ENCODE data around the gene ATXN10. TPM values are rescaled to one million over a fixed set of nuclear protein-coding genes. Genes with fewer than 3 reads are reported as not detected.

The ATXN10 gene
- total and polyA plus RNA-seq, 2 donors (not counting 1 experiment from before 2014, with no cell fraction given): 52.3 to 95.5 TPM

GRCh38 chr22:45744442-45744841, 72.8 kb downstream of the ATXN10 start:
- no peaks in the 10 kb centered on the region for H3K27me3 ChIP-seq (replicated peaks in 1 of 4; ENCODE audit: control extremely low read depth in 1 of 4, control insufficient read depth in 3 of 4, insufficient read depth in 4 of 4, low read length in 3 of 4)
- H3K36me3 ChIP-seq (replicated peaks in 1 of 2; ENCODE audit: control extremely low read depth in 1 of 2, control insufficient read depth in 1 of 2, extremely low read depth in 1 of 2, insufficient read depth in 2 of 2, low read length in 1 of 2): peaks cover 17 to 46% of the 10 kb centered on the region in 2 experiments
- CTCF ChIA-PET: no interaction called here
- no peak overlapping the region for H3K27ac ChIP-seq (ENCODE audit: low read length in 2 of 2)
- H4K20me1 ChIP-seq (ENCODE audit: control insufficient read depth, insufficient read depth, low read length, poor library complexity, severe bottlenecking): no peaks in the 10 kb centered on the region
- H3K4me1 ChIP-seq (ENCODE audit: control insufficient read depth in 2 of 2, insufficient read depth in 2 of 2, low read length in 2 of 2): no peaks in the 10 kb centered on the region
- Mint-ChIP-seq H3K4me3 (no peak overlapping the region), H3K27ac (no peak overlapping the region), H3K9me3 (ENCODE audit: insufficient read depth) (no peaks in the 10 kb centered on the region), H3K27me3 (no peaks in the 10 kb centered on the region), H3K4me1 (no peaks in the 10 kb centered on the region)
- POLR2A ChIA-PET: no interaction called here
- intact Hi-C loops (cut with micrococcal nuclease): no loop called here
- peaks cover 0 to 2% (median 0%) of the 10 kb centered on the region in 3 donors for H3K9me3 ChIP-seq (ENCODE audit: control extremely low read depth in 1 of 3, control insufficient read depth in 2 of 3, insufficient read depth in 1 of 3, low read length in 2 of 3)
- no peak for TF ChIP-seq EZH2 (IDR thresholded peaks at IDR 0.05; ENCODE audit: borderline replicate concordance, insufficient read depth, low read depth, low read length, poor library complexity, severe bottlenecking)
- TF ChIP-seq, protein P1, sequence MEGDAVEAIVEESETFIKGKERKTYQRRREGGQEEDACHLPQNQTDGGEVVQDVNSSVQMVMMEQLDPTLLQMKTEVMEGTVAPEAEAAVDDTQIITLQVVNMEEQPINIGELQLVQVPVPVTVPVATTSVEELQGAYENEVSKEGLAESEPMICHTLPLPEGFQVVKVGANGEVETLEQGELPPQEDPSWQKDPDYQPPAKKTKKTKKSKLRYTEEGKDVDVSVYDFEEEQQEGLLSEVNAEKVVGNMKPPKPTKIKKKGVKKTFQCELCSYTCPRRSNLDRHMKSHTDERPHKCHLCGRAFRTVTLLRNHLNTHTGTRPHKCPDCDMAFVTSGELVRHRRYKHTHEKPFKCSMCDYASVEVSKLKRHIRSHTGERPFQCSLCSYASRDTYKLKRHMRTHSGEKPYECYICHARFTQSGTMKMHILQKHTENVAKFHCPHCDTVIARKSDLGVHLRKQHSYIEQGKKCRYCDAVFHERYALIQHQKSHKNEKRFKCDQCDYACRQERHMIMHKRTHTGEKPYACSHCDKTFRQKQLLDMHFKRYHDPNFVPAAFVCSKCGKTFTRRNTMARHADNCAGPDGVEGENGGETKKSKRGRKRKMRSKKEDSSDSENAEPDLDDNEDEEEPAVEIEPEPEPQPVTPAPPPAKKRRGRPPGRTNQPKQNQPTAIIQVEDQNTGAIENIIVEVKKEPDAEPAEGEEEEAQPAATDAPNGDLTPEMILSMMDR (IDR thresholded peaks at IDR 0.05): no peak
- ATAC-seq (ENCODE audit: low read depth) (no peak), DNase-seq (no peak)
- H3K4me3 ChIP-seq (ENCODE audit: control extremely low read depth in 1 of 5, extremely low read depth in 1 of 5, insufficient read depth in 1 of 5, low read depth in 2 of 5, low read length in 4 of 5): no peak overlapping the region
- no peak overlapping the region for H2AFZ ChIP-seq (ENCODE audit: insufficient read depth, low read depth, low read length, poor library complexity, severe bottlenecking)
- H3K9ac ChIP-seq (ENCODE audit: low read length): no peak overlapping the region
- WGBS (ENCODE audit: insufficient coverage): 94% methylated on average over 3 of the region's 5 CpGs
- H3K79me2 ChIP-seq (ENCODE audit: control insufficient read depth, insufficient read depth, low read length): peaks cover 20% of the 10 kb centered on the region
- H3K4me2 ChIP-seq (replicated peaks; ENCODE audit: low read depth, low read length, poor library complexity, severe bottlenecking): no peak overlapping the region

DNA sequence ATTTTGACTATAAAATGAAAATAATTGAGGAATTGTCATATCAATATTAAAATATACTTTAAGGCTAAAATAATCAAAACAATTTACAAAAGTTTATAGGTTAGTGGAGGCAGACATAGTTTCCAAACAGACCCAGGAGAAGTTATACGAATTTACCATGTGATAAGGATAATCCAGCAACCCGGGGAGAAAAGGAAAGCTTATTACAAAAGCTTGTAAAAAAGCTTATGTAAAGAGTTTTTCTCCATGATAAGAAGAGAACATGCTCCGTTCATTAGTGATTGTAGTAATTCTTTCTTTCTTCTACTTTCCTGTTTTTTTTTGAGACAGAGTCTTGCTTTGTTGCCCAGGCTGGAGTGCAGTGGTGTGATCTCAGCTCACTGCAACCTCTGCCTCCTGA, 79.0 kb downstream of the ATXN10 start:
- Histone ChIP-seq H3K79me2 (ENCODE audit: control insufficient read depth, insufficient read depth, low read length) (peaks cover 17% of the 10 kb centered on the region), H4K20me1 (ENCODE audit: control insufficient read depth, insufficient read depth, low read length, poor library complexity, severe bottlenecking) (peaks cover under 1% of the 10 kb centered on the region), H3K9me3 (ENCODE audit: control extremely low read depth in 1 of 3, control insufficient read depth in 2 of 3, insufficient read depth in 1 of 3, low read length in 2 of 3) (no peaks in the 10 kb centered on the region), H3K27ac (ENCODE audit: low read length in 2 of 2) (no peak overlapping the region), H2AFZ (ENCODE audit: insufficient read depth, low read depth, low read length, poor library complexity, severe bottlenecking) (no peak overlapping the region), H3K4me3 (ENCODE audit: control extremely low read depth in 1 of 5, extremely low read depth in 1 of 5, insufficient read depth in 1 of 5, low read depth in 2 of 5, low read length in 4 of 5) (no peak overlapping the region), H3K27me3 (replicated peaks in 1 of 4; ENCODE audit: control extremely low read depth in 1 of 4, control insufficient read depth in 3 of 4, insufficient read depth in 4 of 4, low read length in 3 of 4) (no peaks in the 10 kb centered on the region), H3K9ac (ENCODE audit: low read length) (no peak overlapping the region), H3K4me1 (ENCODE audit: control insufficient read depth in 2 of 2, insufficient read depth in 2 of 2, low read length in 2 of 2) (peaks cover 0 to 3% of the 10 kb centered on the region in 2 donors), H3K4me2 (replicated peaks; ENCODE audit: low read depth, low read length, poor library complexity, severe bottlenecking) (no peak overlapping the region), H3K36me3 (replicated peaks in 1 of 2; ENCODE audit: control extremely low read depth in 1 of 2, control insufficient read depth in 1 of 2, extremely low read depth in 1 of 2, insufficient read depth in 2 of 2, low read length in 1 of 2) (peaks cover 0 to 5% of the 10 kb centered on the region in 2 experiments)
- intact Hi-C loops (cut with micrococcal nuclease): no loop called here
- Mint-ChIP-seq H3K27me3 (no peaks in the 10 kb centered on the region), H3K9me3 (ENCODE audit: insufficient read depth) (no peaks in the 10 kb centered on the region), H3K4me3 (no peak overlapping the region), H3K27ac (no peak overlapping the region), H3K4me1 (peaks cover 9% of the 10 kb centered on the region)
- ATAC-seq (ENCODE audit: low read depth) (no peak), DNase-seq (no peak)
- ChIA-PET POLR2A (no interaction called here), CTCF (interaction anchor here (0.7 to 0.8 kb wide), 2 partner anchors 15 to 113 kb away, joined by 3 read pairs; no protein-coding TSS in a partner anchor)
- WGBS (ENCODE audit: insufficient coverage): 100% methylated on average over 2 of the region's 3 CpGs
- TF ChIP-seq, protein P1 (IDR thresholded peaks at IDR 0.05): no peak
